Measurements from ENCODE around the gene ATP1A1.

ATP1A1 gene

GRCh38 chr1:116440731-116441130 lies 67.7 kb downstream of the ATP1A1 start:
- no peak for DNase-seq (ENCODE audit: low read depth)

- no peak for DNase-seq (ENCODE audit: low read depth)
These were observed 72.5 kb downstream of the ATP1A1 start for GRCh38 chr1:116445534-116445933.

GRCh38 chr1:116446686-116447085 lies 73.6 kb downstream of the ATP1A1 start:
- no peak for DNase-seq (ENCODE audit: low read depth)

GRCh38 chr1:116448785-116449385 lies 75.8 kb downstream of the ATP1A1 start:
- DNase-seq (ENCODE audit: low read depth), result no peak

- no peak for DNase-seq (ENCODE audit: low read depth)
These were observed 76.5 kb downstream of the ATP1A1 start for GRCh38 chr1:116449578-116449977.

GRCh38 chr1:116451702-116452101 lies 78.7 kb downstream of the ATP1A1 start:
- DNase-seq (ENCODE audit: low read depth), result no peak

GRCh38 chr1:116453481-116453880 lies 80.4 kb downstream of the ATP1A1 start:
- DNase-seq (ENCODE audit: low read depth), result no peak

- no peak for DNase-seq (ENCODE audit: low read depth)
These were observed 80.9 kb downstream of the ATP1A1 start for GRCh38 chr1:116453906-116454305.
